ENCODE data around the gene NT5C1B.
"Not testable (repeated sequence)": the region's sequence is repeated elsewhere in the genome, so short reads cannot be mapped to it uniquely, and the experiment has no call there.

Gene NT5C1B

DNA sequence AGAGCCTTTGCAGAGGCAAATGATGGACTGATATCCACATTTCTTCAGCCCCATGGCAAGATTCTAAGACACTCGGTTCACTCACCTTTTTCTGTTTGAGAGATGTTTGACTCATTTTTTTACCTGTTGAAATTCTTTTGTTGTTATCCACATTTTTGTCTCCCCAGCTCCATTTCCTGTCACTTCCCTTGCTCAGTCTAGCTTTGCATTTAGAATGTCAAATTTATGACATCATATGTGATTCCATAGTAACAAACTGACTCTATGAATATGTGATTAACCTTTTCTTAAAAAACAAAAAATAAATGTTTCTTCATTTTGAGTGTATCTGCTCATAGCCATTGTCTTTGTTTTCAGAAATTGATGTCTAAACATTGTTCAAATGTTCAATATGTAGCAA, at the start of gene NT5C1B:
TSS of gene NT5C1B (minus strand) at position 216 of the 400 bp plus-strand sequence. CDS start at position 115, 101 bp downstream.
- DNase-seq, result no peak

GRCh38 chr2:18637196-18637595, 47.8 kb upstream of the NT5C1B start:
- DNase-seq, result no peak

GRCh38 chr2:18632699-18633098, 43.3 kb upstream of the NT5C1B start:
- not testable (repeated sequence) for DNase-seq

GRCh38 chr2:18630941-18631340, 41.6 kb upstream of the NT5C1B start:
- no peak for DNase-seq

DNA sequence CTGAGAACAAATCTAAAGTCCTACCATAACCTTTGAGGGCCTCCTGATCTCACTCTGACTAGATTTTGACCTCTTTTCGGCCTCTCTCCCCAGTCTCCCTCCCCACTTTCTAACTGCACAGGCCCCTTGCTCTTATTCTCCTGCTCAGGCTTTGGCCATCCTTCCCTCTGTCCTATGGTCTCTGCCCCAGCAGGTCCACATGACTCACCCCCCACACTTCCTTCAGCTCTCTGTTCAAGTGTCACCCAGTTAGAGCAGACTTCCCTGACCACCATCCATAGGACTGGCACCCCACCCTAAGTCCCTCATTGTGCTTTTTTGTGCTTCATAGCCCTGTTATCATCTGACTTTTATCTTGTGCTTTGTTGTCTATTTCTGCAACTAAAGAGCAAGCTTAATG, 41.2 kb upstream of the NT5C1B start:
- no peak for DNase-seq

- DNase-seq, result no peak
These were observed 40.7 kb upstream of the NT5C1B start for GRCh38 chr2:18630101-18630500.

DNA sequence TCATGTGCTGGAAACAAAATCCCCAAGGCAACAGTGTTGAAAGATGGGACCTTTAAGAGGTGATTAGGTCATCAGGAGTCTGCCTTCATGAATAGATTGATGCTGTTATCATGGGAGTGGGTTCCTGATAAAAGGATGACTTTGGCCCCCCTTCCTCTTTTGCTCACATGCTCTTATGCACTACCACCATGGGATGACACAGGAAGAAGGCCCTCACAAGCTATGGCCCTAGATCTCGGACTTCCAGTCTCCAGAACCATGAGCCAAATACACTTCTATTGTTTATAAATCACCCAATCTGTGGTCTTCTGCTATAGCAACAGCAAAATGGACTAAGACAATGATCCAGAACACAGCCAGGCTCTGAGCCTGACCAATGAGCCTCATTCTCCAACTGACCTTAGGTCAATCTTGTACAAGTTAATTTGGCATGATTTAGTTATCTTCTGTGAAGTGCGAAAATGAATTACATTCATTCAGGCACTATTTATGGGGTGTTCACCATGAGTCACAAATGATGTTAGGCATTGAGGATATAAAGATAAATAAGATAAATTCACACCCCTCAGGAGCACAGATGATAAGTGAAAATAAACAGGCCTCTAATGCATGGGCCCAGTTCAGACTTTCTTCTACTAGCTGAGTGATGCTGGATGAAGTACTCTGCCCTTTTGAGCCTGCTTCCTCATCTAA, 37.7 kb upstream of the NT5C1B start:
- no peak for DNase-seq

DNA sequence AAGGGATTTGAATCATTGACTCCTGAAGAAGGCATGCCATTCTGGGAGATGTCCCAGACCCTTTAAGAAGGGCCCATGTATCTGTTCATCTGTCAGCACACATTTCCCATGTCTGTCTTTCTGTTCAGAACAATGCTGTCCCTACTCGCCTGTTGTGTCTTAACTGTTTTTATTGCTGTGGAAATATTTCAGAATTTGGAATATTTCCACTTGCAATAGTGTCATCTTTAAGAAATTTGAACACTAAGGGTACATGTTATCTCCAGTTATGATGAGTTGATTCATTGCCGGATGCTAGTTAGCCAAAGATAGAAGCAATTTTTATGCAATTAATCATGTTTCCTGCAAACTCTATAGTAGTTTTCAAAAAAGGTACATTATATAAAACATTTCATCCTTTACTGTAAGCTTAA, 36.9 kb upstream of the NT5C1B start:
- no peak for DNase-seq

DNA sequence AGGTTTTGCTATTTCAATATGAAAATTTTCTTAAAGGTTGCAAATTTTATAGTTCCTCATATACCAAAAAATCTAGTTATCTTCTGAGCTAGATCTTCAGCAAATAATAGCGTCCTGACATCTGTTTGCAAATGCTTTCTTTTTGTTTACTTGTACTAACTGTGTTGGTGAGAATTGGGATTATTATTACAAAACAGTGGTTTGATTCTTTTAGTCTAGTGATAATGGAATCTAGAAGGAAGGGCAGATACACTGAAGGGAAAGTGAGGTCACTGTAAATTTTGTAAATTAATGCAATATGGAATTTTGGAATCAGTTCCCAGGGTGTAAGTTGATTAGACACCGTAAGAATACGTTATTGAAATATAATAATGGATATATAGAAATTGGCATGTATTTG, 36.2 kb upstream of the NT5C1B start:
- no peak for DNase-seq

DNA sequence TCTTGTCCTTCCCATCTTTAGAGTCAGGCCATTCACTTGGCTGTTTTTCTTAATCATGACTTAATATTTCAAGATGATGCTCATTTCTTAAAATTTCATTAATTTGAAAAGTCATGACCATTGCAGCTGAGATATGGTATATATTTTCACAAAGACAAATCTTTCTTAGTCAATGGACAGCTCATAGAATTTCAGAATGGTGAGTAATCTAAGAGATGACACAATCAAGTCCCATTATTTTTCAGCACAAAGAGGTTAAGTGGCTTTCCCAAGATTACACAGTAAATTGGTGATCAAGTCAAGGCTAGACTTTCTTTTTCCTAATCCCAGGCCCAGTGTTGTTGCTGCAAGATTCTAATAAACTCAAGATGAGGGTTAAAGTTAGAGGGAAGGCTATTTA, 34.4 kb upstream of the NT5C1B start:
- DNase-seq, result no peak

- no peak for DNase-seq
These were observed 31.7 kb upstream of the NT5C1B start for GRCh38 chr2:18620867-18621632.

GRCh38 chr2:18619091-18619490, 29.7 kb upstream of the NT5C1B start:
- DNase-seq, result no peak

DNA sequence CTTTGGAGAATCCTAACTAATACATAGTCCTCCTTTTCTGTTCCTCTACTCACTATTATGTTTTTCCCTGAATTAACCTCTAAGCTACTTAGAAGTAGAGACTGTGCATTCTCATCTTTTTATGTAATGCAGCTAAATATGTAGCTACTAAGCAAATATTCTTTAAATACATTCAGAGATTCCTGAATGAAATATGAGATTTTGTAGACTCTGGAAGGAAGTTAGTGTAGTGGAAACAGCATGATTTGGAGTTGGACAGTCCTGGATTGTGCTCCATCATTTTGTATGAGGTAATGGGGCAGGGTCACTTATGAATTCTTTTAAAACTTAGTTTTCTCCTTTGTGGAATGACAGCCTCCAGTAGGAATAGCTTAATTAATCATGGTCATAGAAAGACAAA, 24.7 kb upstream of the NT5C1B start:
- DNase-seq, result no peak

GRCh38 chr2:18612133-18612532, 22.8 kb upstream of the NT5C1B start:
- no peak for DNase-seq

DNA sequence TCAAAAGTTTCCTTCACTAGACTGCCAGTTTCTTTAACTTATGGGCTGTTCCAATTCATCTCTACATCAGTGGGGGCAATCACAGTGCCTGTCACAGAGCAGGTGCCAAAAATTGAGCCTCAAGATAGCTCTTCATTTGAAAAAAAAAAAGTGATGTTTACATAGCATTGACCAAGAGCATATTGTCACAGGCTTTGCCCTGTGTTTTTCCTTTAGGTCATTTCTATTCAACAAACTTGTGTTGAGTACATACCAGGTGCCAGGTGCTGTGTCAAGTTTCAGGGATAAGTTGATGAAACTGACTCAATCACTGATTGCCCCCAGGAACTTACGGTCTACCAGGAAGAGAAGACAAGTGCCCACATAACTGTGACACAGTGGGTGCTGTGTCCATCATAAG, 22.2 kb upstream of the NT5C1B start:
- no peak for DNase-seq

GRCh38 chr2:18611184-18611583, 21.8 kb upstream of the NT5C1B start:
- no peak for DNase-seq

DNA sequence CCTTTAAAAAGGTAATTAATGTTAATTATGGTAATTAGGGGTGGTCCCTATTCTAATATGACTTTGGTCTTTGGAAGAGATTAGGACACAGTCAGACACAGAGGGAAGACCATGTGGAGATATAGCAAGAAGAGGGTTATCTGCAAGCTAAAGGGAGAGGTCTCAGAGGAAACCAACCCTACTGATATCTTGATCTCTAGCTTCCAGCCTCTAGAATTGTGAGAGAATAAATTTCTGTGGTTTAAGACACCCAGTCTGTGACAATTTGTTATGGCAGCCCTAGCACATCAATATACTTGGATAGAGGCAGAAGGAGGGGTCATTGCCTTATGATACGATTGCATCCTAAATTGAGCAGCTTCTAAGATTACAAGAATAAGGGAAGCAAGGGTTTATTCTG, 21.3 kb upstream of the NT5C1B start:
- DNase-seq, result no peak

DNA sequence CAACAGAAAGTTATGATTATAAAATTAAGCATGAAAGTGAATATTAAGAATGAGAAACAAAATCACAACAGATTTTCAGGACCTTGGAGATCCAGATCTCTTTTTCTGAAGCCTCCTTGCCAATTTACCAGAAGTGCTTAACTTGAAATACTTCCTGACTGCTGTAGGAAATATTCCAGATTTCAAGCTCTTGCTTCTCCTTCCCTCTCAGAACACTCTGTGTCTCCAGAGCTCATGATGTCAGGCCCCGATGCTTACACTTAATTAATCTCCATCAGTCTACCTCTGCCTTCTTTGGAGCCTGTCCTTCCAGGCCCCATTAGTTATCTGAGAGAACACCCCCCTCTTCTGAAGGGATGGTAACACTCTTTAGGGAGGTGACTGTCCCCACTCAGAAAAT, 20.7 kb upstream of the NT5C1B start:
- no peak for DNase-seq

- no peak for DNase-seq
These were observed 15.7 kb upstream of the NT5C1B start for GRCh38 chr2:18605115-18605514.

DNA sequence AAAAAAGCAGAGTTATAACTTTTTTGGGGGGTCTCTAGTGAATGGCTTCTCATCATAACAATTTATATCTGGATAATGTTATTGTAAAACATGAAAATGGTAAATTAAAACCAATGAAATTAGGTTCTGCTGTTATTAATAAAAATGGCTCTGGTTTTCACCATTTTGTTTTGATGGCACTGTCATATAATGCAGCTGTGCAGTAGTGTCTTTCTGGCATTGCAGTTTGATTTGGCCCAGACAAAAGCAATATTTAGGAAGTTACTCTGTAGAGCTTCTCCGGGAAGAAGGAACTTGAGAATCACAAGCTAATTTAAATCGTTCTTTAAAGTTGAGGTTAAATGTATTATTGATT, 15.1 kb upstream of the NT5C1B start:
- no peak for DNase-seq

DNA sequence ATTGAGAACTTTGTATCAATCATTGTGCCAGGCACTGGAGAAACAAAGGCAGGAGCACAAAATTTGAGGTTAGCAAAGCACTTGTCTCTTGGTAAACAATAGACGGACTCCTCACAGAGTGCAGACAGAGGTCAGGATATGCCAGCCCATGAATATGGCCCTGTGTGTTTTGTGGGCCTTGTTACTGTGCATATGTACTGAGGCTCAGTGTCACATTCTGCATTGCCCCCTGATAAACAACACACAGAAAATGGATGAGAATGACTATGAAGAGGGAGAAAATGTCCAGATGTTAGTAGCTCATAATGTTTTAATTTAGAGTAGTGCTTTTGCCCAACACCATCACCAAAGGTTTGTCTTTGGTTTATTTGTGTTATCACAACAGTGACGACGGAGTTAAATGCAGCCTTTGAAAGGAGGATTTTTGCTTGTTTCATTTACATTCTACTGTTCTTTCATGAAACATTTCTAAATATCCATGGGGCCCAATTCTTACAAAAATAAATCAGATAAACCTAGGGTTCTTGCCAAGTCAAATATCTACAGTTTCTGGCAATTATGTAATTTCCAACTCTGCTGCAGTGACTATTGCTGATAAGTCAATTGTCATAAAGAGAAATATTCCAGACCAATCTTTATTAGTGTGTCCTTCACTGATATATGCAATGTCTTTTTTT, 14.6 kb upstream of the NT5C1B start:
- no peak for DNase-seq

DNA sequence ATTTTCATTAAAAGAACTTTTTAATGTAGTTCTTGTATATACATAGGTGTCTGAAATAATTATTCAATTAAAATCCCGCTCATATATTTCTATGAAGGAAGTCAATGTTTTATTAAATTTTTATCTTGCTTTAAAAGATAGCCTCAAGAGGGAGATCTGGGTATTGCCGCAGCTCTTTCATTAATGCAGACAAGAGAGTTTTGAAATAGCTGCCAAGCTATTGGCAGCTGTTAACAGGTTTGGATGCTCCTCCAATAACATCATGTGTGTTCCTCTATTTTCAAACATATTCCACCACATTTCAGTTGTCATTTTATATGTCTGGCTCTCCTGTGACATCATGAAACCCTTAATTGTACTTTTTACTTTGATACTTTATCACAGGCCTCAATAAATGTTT, 12.9 kb upstream of the NT5C1B start:
- DNase-seq, result no peak

- DNase-seq, result no peak
These were observed 10.9 kb upstream of the NT5C1B start for GRCh38 chr2:18600255-18600613.
